ENCODE measurements around the gene LRBA. TPM values are rescaled to one million over a fixed set of nuclear protein-coding genes. Genes with fewer than 3 reads are reported as not detected.

Gene LRBA
- polyA plus RNA-seq, 1 donor: 75.9 TPM

- DNase-seq: no peak
Observed at GRCh38 chr4:150590631-150591030, 424.5 kb downstream of the LRBA start.

- no peak for DNase-seq
Observed at GRCh38 chr4:150589157-150589556, 425.9 kb downstream of the LRBA start.

DNA sequence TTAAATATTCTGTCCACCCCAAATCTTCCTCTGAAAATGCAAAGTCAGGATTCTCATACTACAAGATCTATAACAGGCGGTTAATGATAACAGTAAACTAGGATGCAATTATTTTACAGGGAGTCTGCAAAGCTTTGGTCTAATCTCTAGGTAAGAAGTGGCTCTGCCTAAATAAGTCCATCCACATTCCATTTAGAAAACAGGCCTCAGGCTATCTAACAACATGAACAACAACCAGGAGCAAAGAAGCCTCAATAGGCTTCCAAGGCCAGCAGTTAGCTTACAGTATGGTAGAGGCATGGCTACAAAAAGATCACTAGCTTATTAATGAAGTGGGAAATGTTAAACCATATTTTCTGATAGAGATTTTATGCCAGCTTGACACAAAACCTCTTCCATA, 426.8 kb downstream of the LRBA start:
- no peak for DNase-seq

GRCh38 chr4:150586162-150586810, 428.8 kb downstream of the LRBA start:
- DNase-seq: no peak

GRCh38 chr4:150585611-150586010, 429.5 kb downstream of the LRBA start:
- DNase-seq: no peak

DNA sequence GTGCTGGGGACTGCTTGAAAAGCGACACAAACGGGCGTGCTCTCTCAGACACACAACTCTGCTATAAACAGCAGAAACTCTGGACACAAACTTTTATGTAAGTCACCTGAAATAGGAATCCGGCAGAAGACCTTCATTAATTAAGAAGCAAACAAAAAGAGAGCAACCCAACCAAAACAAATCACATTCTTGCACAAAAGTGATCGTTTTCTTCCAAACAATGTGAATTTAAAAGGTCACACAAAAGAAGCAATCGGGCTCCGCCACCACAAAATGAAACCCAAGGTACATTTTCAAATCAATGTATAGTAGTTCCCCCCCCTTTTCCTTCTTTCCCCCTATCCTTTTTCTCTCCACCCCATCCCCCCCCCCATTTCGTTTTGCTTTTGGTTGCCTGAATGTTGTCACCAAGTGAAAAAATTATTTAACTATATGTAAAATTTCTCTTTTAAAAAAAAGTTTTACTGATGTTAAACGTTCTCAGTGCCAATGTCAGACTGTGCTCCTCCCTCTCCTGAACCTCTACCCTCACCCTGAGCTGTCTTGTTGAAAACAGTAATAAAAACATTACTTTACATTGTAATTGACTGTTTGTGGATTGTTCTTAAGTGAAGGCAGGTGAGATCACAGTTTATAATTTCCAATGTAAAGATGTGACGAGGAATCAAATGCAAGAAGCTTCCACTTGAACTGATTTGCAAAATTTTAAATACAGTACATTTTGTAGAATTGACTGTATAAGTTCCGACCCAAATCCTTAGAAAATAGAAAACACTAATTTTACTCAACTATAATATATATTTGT, 430.8 kb downstream of the LRBA start:
- DNase-seq: no peak

DNA sequence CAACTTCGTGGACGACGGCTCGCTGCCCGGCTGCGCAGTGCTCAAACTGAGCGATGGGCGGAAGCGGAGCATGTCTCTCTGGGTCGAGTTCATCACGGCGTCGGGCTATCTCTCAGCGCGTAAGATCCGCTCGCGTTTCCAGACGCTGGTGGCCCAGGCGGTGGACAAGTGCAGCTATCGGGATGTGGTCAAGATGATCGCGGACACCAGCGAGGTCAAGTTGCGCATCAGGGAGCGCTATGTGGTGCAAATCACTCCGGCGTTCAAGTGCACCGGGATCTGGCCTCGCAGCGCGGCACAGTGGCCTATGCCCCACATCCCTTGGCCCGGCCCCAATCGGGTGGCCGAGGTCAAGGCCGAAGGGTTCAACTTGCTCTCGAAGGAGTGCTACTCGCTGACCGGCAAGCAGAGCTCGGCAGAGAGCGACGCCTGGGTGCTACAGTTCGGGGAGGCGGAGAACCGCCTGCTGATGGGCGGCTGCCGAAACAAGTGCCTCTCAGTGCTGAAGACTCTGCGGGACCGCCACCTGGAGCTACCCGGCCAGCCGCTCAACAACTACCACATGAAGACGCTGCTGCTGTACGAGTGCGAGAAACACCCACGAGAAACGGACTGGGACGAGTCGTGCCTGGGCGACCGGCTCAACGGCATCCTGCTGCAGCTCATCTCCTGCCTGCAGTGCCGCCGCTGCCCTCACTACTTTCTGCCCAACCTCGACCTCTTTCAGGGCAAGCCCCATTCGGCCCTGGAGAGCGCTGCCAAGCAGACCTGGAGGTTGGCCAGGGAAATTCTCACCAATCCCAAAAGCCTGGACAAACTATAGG, 431.6 kb downstream of the LRBA start:
- DNase-seq: no peak

DNA sequence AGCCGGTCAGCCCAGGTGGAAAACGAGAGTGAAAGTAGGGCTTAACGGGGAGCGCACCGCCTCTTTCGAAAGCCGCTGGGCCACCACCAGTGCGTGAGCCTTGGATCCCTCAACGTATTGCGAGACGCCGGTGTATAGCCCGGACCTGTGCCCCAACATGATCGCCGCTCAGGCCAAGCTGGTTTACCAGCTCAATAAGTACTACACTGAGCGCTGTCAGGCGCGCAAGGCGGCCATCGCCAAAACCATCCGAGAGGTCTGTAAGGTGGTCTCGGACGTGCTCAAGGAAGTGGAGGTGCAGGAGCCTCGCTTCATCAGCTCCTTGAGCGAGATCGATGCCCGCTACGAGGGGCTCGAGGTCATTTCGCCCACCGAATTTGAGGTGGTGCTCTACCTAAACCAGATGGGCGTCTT, 432.2 kb downstream of the LRBA start:
- DNase-seq: no peak

DNA sequence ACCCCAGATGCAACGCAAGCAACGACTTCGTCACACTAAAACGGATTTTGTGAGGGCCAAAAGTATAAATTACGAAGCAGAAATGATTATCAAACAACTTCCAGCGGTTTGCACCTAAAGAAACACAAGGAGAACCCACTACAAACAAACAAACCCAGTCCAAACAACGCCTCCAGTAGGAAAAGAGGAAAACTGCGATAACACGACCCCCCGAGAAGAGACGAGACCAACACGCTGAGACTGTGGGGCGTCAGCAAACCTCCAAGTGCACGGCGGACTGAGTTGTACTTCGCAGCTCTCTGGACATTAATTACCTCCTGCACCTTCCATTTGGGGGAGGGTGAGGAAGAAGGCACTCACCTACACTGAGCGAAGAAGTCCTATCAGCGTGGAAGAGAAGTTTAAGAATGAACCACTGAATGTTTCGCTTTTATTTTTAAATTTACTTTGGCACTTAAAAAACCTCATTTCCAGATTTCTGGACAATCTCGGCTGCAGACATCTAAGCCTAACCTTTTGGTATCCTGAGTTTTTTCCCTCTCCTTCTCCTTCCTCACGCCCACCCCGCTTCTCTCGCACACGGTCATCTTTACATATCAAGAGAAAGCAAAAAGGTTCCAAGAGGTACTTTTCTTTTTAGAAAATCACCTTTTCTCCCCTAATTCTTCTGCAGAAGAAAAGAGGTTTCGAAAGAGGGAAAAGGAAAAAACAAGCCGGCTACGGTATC, 432.8 kb downstream of the LRBA start, which contains the start of gene MAB21L2:
MAB21L2 (plus strand) TSS at position 6 of the 727 bp plus-strand sequence. CDS start 879 bp downstream, outside the sequence.
- no peak for DNase-seq

- peak; percentile 41 for DNase-seq
Observed at GRCh38 chr4:150581641-150582051, 433.4 kb downstream of the LRBA start.

GRCh38 chr4:150581056-150581605, 434.0 kb downstream of the LRBA start:
- no peak for DNase-seq

DNA sequence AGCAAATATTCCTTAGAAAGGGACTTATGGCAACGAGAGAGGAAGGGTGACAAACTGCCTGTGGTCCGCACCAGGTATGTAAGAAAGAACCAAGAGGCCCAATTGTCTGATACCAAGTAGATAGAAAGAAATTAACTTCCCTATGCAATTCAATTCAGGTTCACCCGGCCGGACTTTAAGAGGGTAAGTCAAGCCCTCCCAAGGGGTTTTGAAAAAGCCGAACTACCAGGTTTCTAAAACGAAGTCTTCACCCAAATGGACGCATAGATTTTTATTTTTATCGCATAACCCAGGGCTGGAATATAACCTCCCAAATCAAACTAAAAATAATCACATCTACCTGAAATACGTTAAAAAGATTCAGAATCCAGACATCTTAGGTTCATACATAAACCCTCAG, 434.8 kb downstream of the LRBA start:
- no peak for DNase-seq

DNA sequence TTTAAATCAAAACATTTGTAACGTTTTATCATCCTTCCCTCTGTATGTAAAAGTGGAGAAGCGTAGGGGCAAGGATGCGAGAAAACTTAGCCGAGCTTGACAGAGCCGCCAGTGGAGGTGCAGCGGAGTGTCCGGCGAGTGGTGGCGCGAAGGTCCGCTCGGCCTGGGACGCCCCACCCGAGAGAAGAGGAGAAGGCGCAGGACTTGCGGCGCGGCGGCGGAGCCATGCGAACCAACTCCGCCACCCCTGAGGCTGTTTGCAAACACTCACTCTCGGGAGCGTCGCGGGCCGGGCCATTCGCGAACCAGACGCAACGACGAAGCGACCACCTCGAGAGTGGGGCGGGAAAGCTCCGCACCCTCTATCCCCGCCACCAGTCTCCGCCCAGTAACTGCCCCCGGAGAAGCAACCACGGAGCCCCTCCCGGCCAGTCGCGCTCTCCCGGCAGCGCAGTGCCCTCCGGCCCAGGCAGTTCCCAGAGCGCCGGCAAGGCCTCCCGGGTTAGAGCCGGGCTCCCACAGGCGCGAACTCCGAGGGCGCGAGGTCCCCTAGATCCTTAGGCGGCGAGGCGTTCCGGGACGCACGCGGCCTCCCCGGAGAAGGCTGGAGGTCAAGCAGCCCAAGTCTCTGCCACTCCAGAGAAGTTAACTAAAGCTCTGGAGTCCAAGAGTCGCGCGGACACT, 435.4 kb downstream of the LRBA start:
- peak; percentile 36 for DNase-seq

- no peak for DNase-seq
Observed at GRCh38 chr4:150578745-150579501, 436.2 kb downstream of the LRBA start.

- no peak for DNase-seq
Observed at GRCh38 chr4:150577796-150578195, 437.3 kb downstream of the LRBA start.

- no peak for DNase-seq
Observed at GRCh38 chr4:150574678-150575077, 440.4 kb downstream of the LRBA start.

- no peak for DNase-seq
Observed at GRCh38 chr4:150573534-150573933, 441.6 kb downstream of the LRBA start.

DNA sequence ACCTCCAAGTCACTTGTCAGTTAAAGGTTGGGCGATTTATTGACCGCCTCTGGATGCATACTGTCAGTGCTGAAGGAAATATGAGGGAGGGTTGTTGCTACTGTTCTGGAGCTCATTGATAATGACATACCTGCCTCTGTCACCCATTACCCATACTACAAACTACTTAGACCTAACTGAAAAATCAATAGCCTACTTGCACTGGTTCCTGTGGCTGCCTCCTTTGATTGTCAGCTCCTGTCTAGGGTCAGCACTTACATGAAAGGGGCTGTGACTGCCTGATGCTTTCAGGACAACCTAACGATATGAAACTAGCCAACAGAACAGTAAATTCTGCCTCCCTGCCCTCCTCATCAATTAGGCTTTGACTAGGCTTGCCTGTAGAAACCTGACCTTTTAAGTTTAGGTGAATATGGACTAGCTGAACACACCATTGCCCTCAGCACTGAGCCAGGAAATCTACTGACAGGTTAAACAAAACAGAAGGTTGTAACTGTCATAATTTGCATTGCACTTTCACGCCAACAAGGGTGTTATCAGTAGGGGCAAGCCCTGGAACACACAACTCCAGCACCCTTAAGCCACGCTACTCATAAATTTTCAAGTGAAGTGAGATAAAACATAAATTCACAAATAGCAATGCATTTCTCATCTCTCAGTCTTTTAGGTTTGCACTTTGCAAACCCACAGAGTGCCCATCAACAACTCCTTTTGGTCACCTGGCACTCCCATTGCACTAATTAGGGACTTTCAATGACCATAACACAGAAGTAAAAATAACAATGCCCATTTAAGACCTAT, 442.2 kb downstream of the LRBA start:
- no peak for DNase-seq

DNA sequence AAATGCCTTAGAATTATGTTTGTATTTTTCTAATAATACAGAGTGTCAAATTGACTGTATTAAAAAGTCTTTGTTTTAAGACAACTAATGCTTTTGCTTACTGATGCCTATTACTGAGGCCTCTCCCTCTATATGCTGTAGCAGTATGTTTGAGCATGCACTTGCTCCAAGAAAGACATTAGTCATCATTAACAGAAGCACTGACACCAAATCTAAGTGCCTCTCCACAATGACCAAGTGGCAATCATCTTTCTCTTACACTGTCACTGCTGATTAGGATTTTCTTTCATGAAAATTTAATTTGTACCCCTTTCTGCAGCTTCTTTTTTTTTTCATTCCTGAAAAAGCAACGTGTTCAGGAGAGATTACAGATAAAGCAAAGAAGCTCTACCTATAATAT, 444.2 kb downstream of the LRBA start:
- no peak for DNase-seq
